K562 (cell line): ENCODE results near the gene SLC25A2. TPM values are rescaled to one million over a fixed set of nuclear protein-coding genes. Genes with fewer than 3 reads are reported as not detected.
A peak's percentile ranks its signal among the peaks of the same experiment; 100 is the strongest.

Experiments
- BCOR ChIP-seq: fragments of 450-650 bp; IDR thresholded peaks from 2 replicates; pipeline ENCODE4 v1.6.1; 2016
- CBX3 ChIP-seq, 2 experiments: IDR thresholded peaks; 1 replicate in 1 of 2; 2 replicates in 1 of 2; pipeline ENCODE4 v1.6.1; 2012; ENCODE audit warnings: inconsistent platforms in 2 of 2, low read length in 2 of 2, borderline replicate concordance in 1 of 2, control low read depth in 1 of 2
- CHAMP1 ChIP-seq: fragments of 450-650 bp; IDR thresholded peaks from 2 replicates; pipeline ENCODE4 v1.6.1; 2016; ENCODE audit warnings: mild to moderate bottlenecking
- CREB3 ChIP-seq: fragments of 450-650 bp; conservative IDR thresholded peaks from 2 replicates; pipeline ENCODE4 v1.6.1; 2016; ENCODE audit warnings: missing genetic modification characterization, low read depth, mild to moderate bottlenecking, missing compliant biosample characterization, moderate library complexity
- ELK1 ChIP-seq: sonication (generic); formaldehyde crosslinking; IDR thresholded peaks from 2 replicates; pipeline ENCODE4 v1.8.1; 2022; ENCODE audit warnings: missing genetic modification reagents
- ETV1 ChIP-seq: fragments of 450-650 bp; conservative IDR thresholded peaks from 2 replicates; pipeline ENCODE4 v1.6.1; 2016; ENCODE audit warnings: missing genetic modification characterization, control low read depth, low read depth, missing compliant biosample characterization
- HDAC6 ChIP-seq: IDR thresholded peaks from 2 replicates; pipeline ENCODE4 v1.6.1; 2012; ENCODE audit warnings: low read depth, mild to moderate bottlenecking, control low read depth, inconsistent platforms, low read length, moderate library complexity
- KAT8 ChIP-seq: fragments of 450-650 bp; IDR thresholded peaks from 2 replicates; pipeline ENCODE4 v1.6.1; 2016; ENCODE audit warnings: low read depth, mild to moderate bottlenecking
- NFYB ChIP-seq: IDR thresholded peaks from 2 replicates; pipeline ENCODE4 v1.6.1; 2011; ENCODE audit warnings: mild to moderate bottlenecking, moderate library complexity; ENCODE audit not compliant: insufficient read length; ENCODE audit errors: extremely low read depth
- PHF20 ChIP-seq: fragments of 450-650 bp; IDR thresholded peaks from 2 replicates; pipeline ENCODE4 v1.6.1; 2018; ENCODE audit not compliant: partially characterized antibody
- RAD51 ChIP-seq: fragments of 450-650 bp; IDR thresholded peaks from 2 replicates; pipeline ENCODE4 v1.7.1; 2016; ENCODE audit warnings: low read depth, mild to moderate bottlenecking, borderline replicate concordance
- RCOR1 ChIP-seq, 2 experiments: IDR thresholded peaks; 2 replicates each; pipeline ENCODE4 v1.6.1; 2012; ENCODE audit warnings: low read depth in 2 of 2, low read length in 2 of 2, borderline replicate concordance in 1 of 2, improper control_type of control experiment in 1 of 2
- XRCC3 ChIP-seq: fragments of 450-650 bp; IDR thresholded peaks from 2 replicates; pipeline ENCODE4 v1.6.1; 2017; ENCODE audit warnings: mild to moderate bottlenecking, moderate library complexity
- YY1 ChIP-seq, 3 experiments: IDR thresholded peaks; 2 replicates each; pipeline ENCODE4 v1.6.1; 2011; ENCODE audit warnings: low read length in 2 of 3, mild to moderate bottlenecking in 2 of 3, moderate library complexity in 2 of 3, borderline replicate concordance in 1 of 3, control low read depth in 1 of 3, low read depth in 1 of 3; ENCODE audit not compliant: insufficient read depth in 3 of 3, insufficient replicate concordance in 2 of 3, control insufficient read depth in 1 of 3, insufficient read length in 1 of 3; ENCODE audit errors: extremely low read depth in 1 of 3
- ZBTB33 ChIP-seq: sonication (generic); formaldehyde crosslinking; IDR thresholded peaks from 2 replicates; pipeline ENCODE4 v1.8.1; 2023; ENCODE audit warnings: mild to moderate bottlenecking, missing genetic modification reagents
- ZKSCAN3 ChIP-seq: fragments of 250-450 bp; sonication (Bioruptor Pico); IDR thresholded peaks from 2 replicates; pipeline ENCODE4 v1.4.0; 2020
- ZNF133 ChIP-seq: fragments of 250-450 bp; sonication (Bioruptor Pico); IDR thresholded peaks from 2 replicates; pipeline ENCODE4 v1.4.0; 2020; ENCODE audit warnings: mild to moderate bottlenecking
- ZNF174 ChIP-seq: fragments of 250-450 bp; sonication (Bioruptor Pico); IDR thresholded peaks from 2 replicates; pipeline ENCODE4 v1.4.0; 2020; ENCODE audit warnings: mild to moderate bottlenecking
- polyA plus RNA-seq, 8 experiments: library from polyadenylated mRNA; depleted of rRNA in 4 of 8; stranded (reverse) in 5 of 8; unstranded in 3 of 8; fragments of >200 nt; fragmentation: Nextera tagmentation in 2 of 8; fragmentation: Illumina TruSeq in 1 of 8; extraction: Ambion mirVana in 2 of 8; extraction: Trizol in 1 of 8; gene quantifications; 2 replicates each; pipeline versions ENCODE4 v1.2.1 to v1.2.3, GENCODE V29; 2011 to 2014; ENCODE audit warnings: inconsistent platforms in 1 of 8, missing spikeins in 1 of 8
- total RNA-seq, 7 experiments: library from RNA; depleted of rRNA in 6 of 7; stranded (reverse); fragments of >200 nt in 6 of 7; fragmentation: Illumina TruSeq in 2 of 7; extraction: Trizol in 2 of 7; gene quantifications; 2 replicates each; pipeline versions ENCODE4 v1.2.1 to v1.2.3, GENCODE V29; 2011 to 2021; ENCODE audit warnings: low replicate concordance in 1 of 7

The SLC25A2 gene
- total and polyA plus RNA-seq, 9 of the 15 experiments (the other 6 are each of a cell fraction or from before 2014, with no cell fraction given) = 0.09 to 0.11 (median 0.11) TPM; not detected in 6

- TF ChIP-seq ZBTB33 = no peak
- no peak for TF ChIP-seq ZNF133 (CRISPR knock-in tag)
- TF ChIP-seq ZNF174 (CRISPR knock-in tag) = no peak
- TF ChIP-seq CHAMP1 = no peak
- TF ChIP-seq PHF20 = no peak
- no peak for TF ChIP-seq NFYB
- no peak for TF ChIP-seq CREB3 (tag)
- no peak for TF ChIP-seq XRCC3
- peak; percentile 71 for TF ChIP-seq KAT8
- no peak for TF ChIP-seq RCOR1 (IDR thresholded peaks at IDR 0.05; ENCODE audit: borderline replicate concordance in 1 of 2, low read depth in 2 of 2, low read length in 2 of 2)
- TF ChIP-seq CBX3 (IDR thresholded peaks at IDR 0.05; ENCODE audit: borderline replicate concordance in 1 of 2, low read length in 2 of 2) = no peak
- TF ChIP-seq ELK1 (CRISPR knock-in tag) = no peak
- TF ChIP-seq RAD51 = no peak
- 0 out of 2 replicates have a peak, but pooled peaks have one; percentile 4 for TF ChIP-seq ETV1
- no peak for TF ChIP-seq BCOR
- TF ChIP-seq HDAC6 = no peak
- peak in 1 of 3 experiments; percentile 44 for TF ChIP-seq YY1 (IDR thresholded peaks at IDR 0.05; ENCODE audit: borderline replicate concordance in 1 of 3, control insufficient read depth in 1 of 3, extremely low read depth in 1 of 3, insufficient read depth in 3 of 3, insufficient read length in 1 of 3, insufficient replicate concordance in 2 of 3, low read depth in 1 of 3, low read length in 2 of 3)
- TF ChIP-seq ZKSCAN3 (CRISPR knock-in tag) = no peak
Measured at GRCh38 chr5:141343953-141344463, 40.2 kb upstream of the SLC25A2 start (continued).
